Activated T-cell treated with anti-CD3 and anti-CD28 coated beads, Interleukin-2, amount 50 U/mL, for 1 hour (primary cell): ENCODE data around the gene ZNG1B.
"Not testable (repeated sequence)": the region's sequence is repeated elsewhere in the genome, so short reads cannot be mapped to it uniquely, and the experiment has no call there.

Source experiments
- DNase-seq: peaks from one replicate; pipeline ENCODE4 v3.0.0-alpha.2; 2020

ZNG1B gene

GRCh38 chr2:113437508-113438465 is at the start of gene ZNG1B:
TSS of gene ZNG1B (plus strand) at chr2:113437691. CDS start at chr2:113437869, 178 bp downstream.
- DNase-seq, result peak; percentile 76

- peak; percentile 30 for DNase-seq
Measured at GRCh38 chr2:113390124-113390849, 47.2 kb upstream of the ZNG1B start.

- DNase-seq, result no peak
Measured at GRCh38 chr2:113391073-113391472, 46.4 kb upstream of the ZNG1B start.

- DNase-seq, result no peak
Measured at GRCh38 chr2:113406114-113406513, 31.4 kb upstream of the ZNG1B start.

DNA sequence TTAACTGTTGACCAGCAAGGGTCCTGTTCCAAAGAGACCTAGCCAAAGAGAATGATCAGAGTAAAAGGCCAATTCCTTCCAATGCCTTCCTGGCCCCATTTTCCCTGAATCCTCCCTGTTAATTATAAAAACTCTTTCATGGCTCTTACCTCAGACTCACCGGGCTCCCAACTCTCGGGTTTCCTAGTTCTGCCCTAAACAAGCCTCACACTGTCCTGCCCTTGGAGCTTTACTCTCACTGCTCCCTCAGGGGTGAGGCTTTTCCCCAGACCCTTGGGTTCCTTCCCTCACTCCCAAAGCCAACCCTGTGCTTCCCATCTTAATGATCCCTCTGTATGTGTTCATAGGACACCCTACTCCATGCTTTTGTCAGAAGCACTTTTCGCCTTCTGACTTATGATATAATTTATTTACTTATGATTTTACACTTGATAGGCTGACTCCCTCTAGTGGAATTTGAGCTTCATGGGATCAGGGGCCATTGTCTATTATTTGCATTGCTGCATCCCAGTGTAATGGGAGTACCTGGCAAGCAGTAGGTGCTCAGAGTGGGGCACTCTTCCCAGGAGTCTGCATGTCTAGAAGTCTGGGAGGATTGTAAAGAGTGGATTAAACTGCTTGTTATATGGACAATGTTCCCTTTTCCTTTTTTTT is 29.9 kb upstream of the ZNG1B start:
- DNase-seq, result no peak

- not testable (repeated sequence) for DNase-seq
Measured at GRCh38 chr2:113411725-113412352, 25.7 kb upstream of the ZNG1B start.

GRCh38 chr2:113412774-113413173 is 24.7 kb upstream of the ZNG1B start:
- DNase-seq, result not testable (repeated sequence)

- DNase-seq, result not testable (repeated sequence)
Measured at GRCh38 chr2:113431773-113432172, 5.7 kb upstream of the ZNG1B start.

DNA sequence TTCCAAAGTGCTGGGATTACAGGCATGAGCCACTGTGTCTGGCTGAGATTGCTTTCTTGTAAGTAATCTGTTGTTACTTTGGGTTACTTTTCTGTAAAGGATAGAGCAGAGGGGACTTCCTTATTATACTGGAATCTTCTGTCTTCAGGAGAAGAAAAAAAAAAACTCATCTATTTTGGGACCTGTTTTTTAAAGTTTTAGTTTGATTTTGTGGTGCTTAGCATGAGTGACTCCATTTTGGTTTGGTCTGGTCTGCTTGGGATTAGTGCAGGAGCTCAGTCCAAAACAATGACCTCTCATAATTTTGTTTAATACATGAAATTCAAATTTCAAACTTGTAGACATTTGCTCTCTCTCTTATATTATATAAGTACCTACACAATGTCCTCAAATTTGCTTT is 4.0 kb upstream of the ZNG1B start:
- not testable (repeated sequence) for DNase-seq

GRCh38 chr2:113465770-113466169 is 28.3 kb downstream of the ZNG1B start:
- not testable (repeated sequence) for DNase-seq

DNA sequence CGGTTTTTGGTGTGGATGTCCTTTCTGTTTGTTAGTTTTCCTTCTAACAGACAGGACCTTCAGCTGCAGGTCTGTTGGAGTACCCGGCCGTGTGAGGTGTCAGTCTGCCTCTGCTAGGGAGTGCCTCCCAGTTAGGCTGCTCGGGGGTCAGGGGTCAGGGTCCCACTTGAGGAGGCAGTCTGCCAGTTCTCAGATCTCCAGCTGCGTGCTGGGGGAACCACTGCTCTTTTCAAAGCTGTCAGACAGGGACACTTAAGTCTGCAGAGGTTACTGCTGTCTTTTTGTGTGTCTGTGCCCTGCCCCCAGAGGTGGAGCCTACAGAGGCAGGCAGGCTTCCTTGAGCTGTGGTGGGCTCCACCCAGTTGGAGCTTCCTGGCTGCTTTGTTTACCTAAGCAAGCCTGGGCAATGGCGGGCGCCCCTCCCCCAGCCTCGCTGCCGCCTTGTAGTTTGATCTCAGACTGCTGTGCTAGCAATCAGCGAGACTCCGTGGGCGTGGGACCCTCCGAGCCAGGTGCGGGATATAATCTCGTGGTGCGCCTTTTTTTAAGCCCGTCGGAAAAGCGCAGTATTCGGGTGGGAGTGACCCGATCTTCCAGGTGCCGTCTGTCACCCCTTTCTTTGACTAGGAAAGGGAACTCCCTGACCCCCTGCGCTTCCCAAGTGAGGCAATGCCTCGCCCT is 39.3 kb downstream of the ZNG1B start:
- DNase-seq, result not testable (repeated sequence)

DNA sequence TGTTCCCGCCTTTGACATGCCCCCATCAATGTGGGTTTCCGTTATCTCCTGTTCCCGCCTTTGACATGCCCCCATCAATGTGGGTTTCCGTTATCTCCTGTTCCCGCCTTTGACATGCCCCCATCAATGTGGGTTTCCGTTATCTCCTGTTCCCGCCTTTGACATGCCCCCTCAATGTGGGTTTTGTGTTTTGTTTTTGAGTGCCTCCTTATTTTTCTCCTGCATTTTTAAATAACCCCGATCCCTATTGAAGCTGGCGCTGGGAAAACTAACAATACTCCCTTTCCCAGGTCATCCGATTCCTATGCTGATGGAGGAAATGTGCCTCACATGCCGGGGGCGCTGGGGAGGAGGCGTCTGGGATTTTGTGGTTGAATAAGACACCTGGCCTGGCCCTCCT is 59.0 kb downstream of the ZNG1B start:
- DNase-seq, result not testable (repeated sequence)

DNA sequence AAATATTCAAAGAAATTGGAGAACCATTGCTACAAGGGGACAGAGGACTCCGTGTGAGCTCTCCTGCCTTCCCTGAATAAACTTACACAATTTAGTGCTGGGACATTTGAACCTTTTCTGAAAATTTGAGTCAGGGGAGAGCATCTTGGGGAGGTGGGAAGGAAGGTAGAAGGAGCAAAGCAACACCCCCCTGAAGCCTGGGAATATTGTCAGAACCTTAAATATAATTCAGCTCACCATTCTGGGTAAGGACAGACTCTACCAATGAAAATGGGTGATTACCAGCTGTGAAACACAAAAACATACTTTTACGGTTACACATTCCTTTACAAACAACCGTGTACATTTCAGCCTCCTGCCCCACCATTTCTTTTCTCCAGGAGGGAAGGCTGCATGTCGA is 60.9 kb downstream of the ZNG1B start, which contains the start of gene FOXD4L1:
FOXD4L1 (plus strand) TSS at position 301 of the 400 bp plus-strand sequence. CDS start 592 bp downstream, outside the sequence.
- DNase-seq, result not testable (repeated sequence)

GRCh38 chr2:113499019-113499885 is 61.8 kb downstream of the ZNG1B start:
- DNase-seq, result peak; percentile 38

DNA sequence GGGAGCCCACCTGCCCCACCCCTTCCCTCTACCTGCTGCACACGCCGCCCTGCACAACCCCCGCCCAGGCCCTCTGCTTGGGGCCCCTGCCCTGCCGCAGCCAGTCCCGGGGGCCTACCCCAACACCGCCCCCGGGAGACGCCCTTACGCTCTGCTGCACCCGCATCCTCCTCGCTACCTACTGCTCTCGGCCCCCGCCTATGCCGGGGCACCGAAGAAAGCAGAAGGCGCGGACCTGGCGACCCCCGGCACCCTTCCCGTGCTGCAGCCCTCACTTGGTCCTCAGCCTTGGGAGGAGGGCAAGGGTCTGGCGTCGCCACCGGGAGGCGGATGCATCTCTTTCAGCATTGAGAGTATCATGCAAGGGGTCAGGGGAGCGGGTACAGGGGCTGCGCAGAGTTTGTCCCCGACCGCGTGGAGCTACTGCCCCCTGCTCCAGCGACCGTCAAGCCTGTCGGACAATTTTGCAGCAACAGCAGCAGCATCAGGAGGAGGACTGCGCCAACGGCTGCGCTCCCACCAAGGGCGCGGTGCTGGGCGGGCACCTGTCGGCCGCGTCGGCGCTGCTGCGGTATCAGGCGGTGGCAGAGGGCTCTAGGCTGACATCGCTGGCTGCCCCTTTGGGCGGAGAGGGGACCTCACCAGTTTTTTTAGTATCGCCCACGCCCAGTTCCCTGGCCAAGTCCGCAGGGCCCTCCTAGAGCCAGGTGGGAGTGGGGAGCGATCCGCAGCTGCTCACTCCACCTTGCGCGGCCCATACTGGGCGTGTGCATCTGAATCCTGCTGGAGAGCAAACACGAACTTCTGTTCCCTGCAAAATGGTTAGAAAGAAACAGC is 62.6 kb downstream of the ZNG1B start:
- DNase-seq, result peak; percentile 36

DNA sequence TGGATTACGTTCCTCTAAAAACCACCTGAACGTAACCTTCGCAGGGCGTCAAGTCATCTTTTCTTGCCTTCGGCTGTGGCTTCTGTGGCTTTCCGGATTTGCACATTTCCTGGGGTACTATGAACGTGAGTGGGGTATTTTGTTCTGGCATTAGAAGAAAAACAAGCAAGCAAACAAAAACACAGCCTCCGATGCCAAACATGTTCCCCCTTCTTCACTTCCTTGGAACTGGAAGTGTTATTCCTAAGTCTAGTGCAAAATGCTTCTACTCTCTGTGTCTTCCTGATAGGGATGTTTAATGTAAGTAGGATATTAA is 63.2 kb downstream of the ZNG1B start:
- not testable (repeated sequence) for DNase-seq

GRCh38 chr2:113502216-113503093 is 65.0 kb downstream of the ZNG1B start:
- peak; percentile 38 for DNase-seq

GRCh38 chr2:113503094-113504042 is 65.9 kb downstream of the ZNG1B start:
- DNase-seq, result peak; percentile 57
